PC-3 (cell line): ENCODE results near the gene DPH6. TPM values are rescaled to one million over a fixed set of nuclear protein-coding genes. Genes with fewer than 3 reads are reported as not detected.

Experiments used
- ATAC-seq: fragments of 200-7000 bp; cut with Tn5 transposase; 2 replicates; pipeline ENCODE4 v1.9.1; 2020; ENCODE audit warnings: mild to moderate bottlenecking, moderate library complexity
- BruUV-seq: library from RNA; stranded (reverse); fragments of 400-500 nt; replicated peaks from 2 replicates; lab custom pipeline; 2021; lab: Mats Ljungman, UMichigan
- CTCF ChIA-PET: fragments of 300-600 bp; sonication (Branson Sonifier 250); formaldehyde crosslinking; loops from one replicate; lab custom pipeline; 2022; ENCODE audit warnings: antibody characterized with exemption; lab: Charles Lee
- POLR2A ChIA-PET: fragments of 300-600 bp; sonication (Branson Sonifier 250); formaldehyde crosslinking; loops from one replicate; lab custom pipeline; 2022; ENCODE audit warnings: antibody characterized with exemption; ENCODE audit not compliant: unreplicated experiment; lab: Charles Lee
- DNase-seq: peaks from one replicate; pipeline ENCODE4 v3.0.0-alpha.2; 2015
- H2AFZ ChIP-seq: fragments of 300-600 bp; sonication (generic); 2 replicates; pipeline ENCODE4 v1.6.0; 2016; ENCODE audit warnings: antibody characterized with exemption, low read length
- H3F3A ChIP-seq: fragments of 300-600 bp; sonication (generic); one replicate; pipeline ENCODE4 v1.6.0; 2017; ENCODE audit warnings: antibody characterized with exemption, low read length, control low read depth, mild to moderate bottlenecking; ENCODE audit not compliant: unreplicated experiment
- H3K27ac ChIP-seq: fragments of 300-600 bp; sonication (generic); 2 replicates; pipeline ENCODE4 v1.5.1; 2016; ENCODE audit warnings: mild to moderate bottlenecking, low read length
- H3K27me3 ChIP-seq: fragments of 300-600 bp; sonication (generic); 2 replicates; pipeline ENCODE4 v1.6.1; 2016; ENCODE audit warnings: low read length, mixed read lengths
- H3K36me3 ChIP-seq: fragments of 300-600 bp; sonication (generic); 2 replicates; pipeline ENCODE4 v1.6.1; 2016; ENCODE audit warnings: low read depth, mixed run types, low read length, mixed read lengths
- H3K4me1 ChIP-seq: fragments of 300-600 bp; sonication (generic); 2 replicates; pipeline ENCODE4 v1.5.1; 2016; ENCODE audit warnings: low read length; ENCODE audit not compliant: insufficient read depth
- H3K4me2 ChIP-seq: fragments of 300-600 bp; sonication (generic); 2 replicates; pipeline ENCODE4 v1.6.0; 2016; ENCODE audit warnings: low read length
- H3K4me3 ChIP-seq: fragments of 300-600 bp; sonication (generic); 2 replicates; pipeline ENCODE4 v1.5.1; 2016; ENCODE audit warnings: mild to moderate bottlenecking, low read length, mixed read lengths
- H3K79me2 ChIP-seq: fragments of 300-600 bp; sonication (generic); 2 replicates; pipeline ENCODE4 v1.6.1; 2017; ENCODE audit warnings: low read length, mixed read lengths
- H3K9ac ChIP-seq: fragments of 300-600 bp; sonication (generic); 2 replicates; pipeline ENCODE4 v1.6.0; 2016; ENCODE audit warnings: mild to moderate bottlenecking, low read length
- H3K9me2 ChIP-seq: fragments of 300-600 bp; sonication (generic); replicated peaks from 2 replicates; pipeline ENCODE4 v1.6.1; 2016; ENCODE audit warnings: mixed run types, low read length, mixed read lengths
- H3K9me3 ChIP-seq: fragments of 300-600 bp; sonication (generic); 2 replicates; pipeline ENCODE4 v1.6.1; 2016; ENCODE audit warnings: low read length, mixed read lengths
- H4K20me1 ChIP-seq: fragments of 300-600 bp; sonication (generic); 2 replicates; pipeline ENCODE4 v1.6.1; 2016; ENCODE audit warnings: low read length, mixed read lengths
- CTCF ChIP-seq: fragments of 300-600 bp; sonication (generic); conservative IDR thresholded peaks from 2 replicates; pipeline ENCODE4 v1.5.1; 2017; ENCODE audit warnings: antibody characterized with exemption, low read depth, mild to moderate bottlenecking, low read length
- EZH2 ChIP-seq: fragments of 300-600 bp; sonication (generic); IDR thresholded peaks from one replicate; pipeline ENCODE4 v1.6.1; 2017; ENCODE audit warnings: antibody characterized with exemption, mild to moderate bottlenecking, low read length; ENCODE audit not compliant: unreplicated experiment
- EZH2phosphoT487 ChIP-seq: fragments of 300-600 bp; sonication (generic); IDR thresholded peaks from 2 replicates; pipeline ENCODE4 v1.6.1; 2018; ENCODE audit warnings: mild to moderate bottlenecking, antibody characterized with exemption, low read length, borderline replicate concordance
- intact Hi-C: fragments of 100-400 bp; cut with micrococcal nuclease; formaldehyde crosslinking; loops from 2 replicates; pipeline ENCODE4 v1.9.0; 2023
- total RNA-seq: library from RNA; depleted of rRNA; stranded (reverse); fragments of >200 nt; gene quantifications from 2 replicates; pipeline ENCODE4 v1.2.3, GENCODE V29; 2014

Gene DPH6
- total RNA-seq, 1 experiment from 2014 or later = 6.9 TPM

- ChIA-PET CTCF (no interaction called here), POLR2A (no interaction called here)
- ATAC-seq (no peak), DNase-seq (no peak)
- Histone ChIP-seq H3F3A (no peaks in the 10 kb centered on the region), H4K20me1 (no peaks in the 10 kb centered on the region), H3K9ac (no peak overlapping the region), H3K27ac (no peak overlapping the region), H3K4me2 (no peak overlapping the region), H3K9me3 (no peaks in the 10 kb centered on the region), H3K9me2 (no peaks in the 10 kb centered on the region), H3K27me3 (no peaks in the 10 kb centered on the region), H3K79me2 (no peaks in the 10 kb centered on the region), H3K4me3 (no peak overlapping the region), H3K36me3 (no peaks in the 10 kb centered on the region), H3K4me1 (peaks cover 11% of the 10 kb centered on the region), H2AFZ (no peak overlapping the region)
- intact Hi-C loops = no loop called here
- BruUV-seq = no TSS peak
- TF ChIP-seq CTCF (no peak), EZH2phosphoT487 (no peak), EZH2 (no peak)
These were observed 15.3 kb upstream of the DPH6 start for GRCh38 chr15:35561308-35561707.

GRCh38 chr15:35560870-35561269, 14.9 kb upstream of the DPH6 start:
- no peak overlapping the region for H3K4me3 ChIP-seq
- intact Hi-C loops = no loop called here
- no peaks in the 10 kb centered on the region for H3K27me3 ChIP-seq
- H2AFZ ChIP-seq = no peak overlapping the region
- CTCF ChIA-PET = no interaction called here
- DNase-seq (no peak), ATAC-seq (no peak)
- H3K36me3 ChIP-seq = no peaks in the 10 kb centered on the region
- TF ChIP-seq EZH2 (no peak), EZH2phosphoT487 (no peak), CTCF (no peak)
- H3K79me2 ChIP-seq = no peaks in the 10 kb centered on the region
- no peak overlapping the region for H3K9ac ChIP-seq
- no peak overlapping the region for H3K4me2 ChIP-seq
- no TSS peak for BruUV-seq
- peaks cover 11% of the 10 kb centered on the region for H3K4me1 ChIP-seq
- POLR2A ChIA-PET = no interaction called here
- no peaks in the 10 kb centered on the region for H3K9me3 ChIP-seq
- no peaks in the 10 kb centered on the region for H3K9me2 ChIP-seq
- H4K20me1 ChIP-seq = no peaks in the 10 kb centered on the region
- H3K27ac ChIP-seq = no peak overlapping the region
- H3F3A ChIP-seq = no peaks in the 10 kb centered on the region

- Histone ChIP-seq H3K4me2 (no peak overlapping the region), H3K9me3 (no peaks in the 10 kb centered on the region), H3K4me1 (peaks cover 11% of the 10 kb centered on the region), H2AFZ (no peak overlapping the region), H3K27ac (no peak overlapping the region), H3K9me2 (no peaks in the 10 kb centered on the region), H3K4me3 (no peak overlapping the region), H3K27me3 (no peaks in the 10 kb centered on the region), H3K79me2 (no peaks in the 10 kb centered on the region), H3K9ac (no peak overlapping the region), H4K20me1 (no peaks in the 10 kb centered on the region), H3K36me3 (no peaks in the 10 kb centered on the region), H3F3A (no peaks in the 10 kb centered on the region)
- ATAC-seq (no peak), DNase-seq (no peak)
- POLR2A ChIA-PET = no interaction called here
- intact Hi-C loops = no loop called here
- no peak for TF ChIP-seq EZH2
- TF ChIP-seq EZH2phosphoT487 = no peak
- TF ChIP-seq CTCF = no peak
- CTCF ChIA-PET = no interaction called here
- no TSS peak for BruUV-seq
These were observed 14.3 kb upstream of the DPH6 start for GRCh38 chr15:35560258-35560657.
